ENCODE data around the gene SHOC2.

SHOC2 gene

DNA sequence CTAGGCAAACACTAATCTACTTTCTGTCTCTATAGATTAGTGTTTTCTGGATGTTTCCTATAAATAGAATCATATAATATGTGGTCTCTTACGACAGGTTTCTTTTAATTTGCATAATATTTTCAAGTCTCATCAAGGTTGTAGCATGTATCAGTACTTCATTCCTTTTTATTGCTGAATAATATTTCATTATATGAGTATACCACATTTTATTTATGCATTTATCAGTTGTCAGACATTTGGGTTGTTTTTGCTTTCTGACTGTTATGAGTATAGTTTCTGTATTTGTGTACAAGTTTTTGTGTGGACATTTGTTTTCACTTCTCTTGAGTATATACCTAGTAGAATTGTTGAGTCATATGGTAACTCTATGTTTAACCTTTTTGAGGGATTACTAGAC lies 48.2 kb downstream of the SHOC2 start:
- TF ChIP-seq, protein P1, sequence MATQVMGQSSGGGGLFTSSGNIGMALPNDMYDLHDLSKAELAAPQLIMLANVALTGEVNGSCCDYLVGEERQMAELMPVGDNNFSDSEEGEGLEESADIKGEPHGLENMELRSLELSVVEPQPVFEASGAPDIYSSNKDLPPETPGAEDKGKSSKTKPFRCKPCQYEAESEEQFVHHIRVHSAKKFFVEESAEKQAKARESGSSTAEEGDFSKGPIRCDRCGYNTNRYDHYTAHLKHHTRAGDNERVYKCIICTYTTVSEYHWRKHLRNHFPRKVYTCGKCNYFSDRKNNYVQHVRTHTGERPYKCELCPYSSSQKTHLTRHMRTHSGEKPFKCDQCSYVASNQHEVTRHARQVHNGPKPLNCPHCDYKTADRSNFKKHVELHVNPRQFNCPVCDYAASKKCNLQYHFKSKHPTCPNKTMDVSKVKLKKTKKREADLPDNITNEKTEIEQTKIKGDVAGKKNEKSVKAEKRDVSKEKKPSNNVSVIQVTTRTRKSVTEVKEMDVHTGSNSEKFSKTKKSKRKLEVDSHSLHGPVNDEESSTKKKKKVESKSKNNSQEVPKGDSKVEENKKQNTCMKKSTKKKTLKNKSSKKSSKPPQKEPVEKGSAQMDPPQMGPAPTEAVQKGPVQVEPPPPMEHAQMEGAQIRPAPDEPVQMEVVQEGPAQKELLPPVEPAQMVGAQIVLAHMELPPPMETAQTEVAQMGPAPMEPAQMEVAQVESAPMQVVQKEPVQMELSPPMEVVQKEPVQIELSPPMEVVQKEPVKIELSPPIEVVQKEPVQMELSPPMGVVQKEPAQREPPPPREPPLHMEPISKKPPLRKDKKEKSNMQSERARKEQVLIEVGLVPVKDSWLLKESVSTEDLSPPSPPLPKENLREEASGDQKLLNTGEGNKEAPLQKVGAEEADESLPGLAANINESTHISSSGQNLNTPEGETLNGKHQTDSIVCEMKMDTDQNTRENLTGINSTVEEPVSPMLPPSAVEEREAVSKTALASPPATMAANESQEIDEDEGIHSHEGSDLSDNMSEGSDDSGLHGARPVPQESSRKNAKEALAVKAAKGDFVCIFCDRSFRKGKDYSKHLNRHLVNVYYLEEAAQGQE (IDR thresholded peaks at IDR 0.05; ENCODE audit: low read depth) = no peak
- no peak for TF ChIP-seq RAD21 (IDR thresholded peaks at IDR 0.05; ENCODE audit: low read depth)
- no peak for TF ChIP-seq CREB1 (IDR thresholded peaks at IDR 0.05; ENCODE audit: low read depth)
- no peak for TF ChIP-seq ZBTB7A (IDR thresholded peaks at IDR 0.05; ENCODE audit: low read depth)
- no peak for TF ChIP-seq TAF1 (IDR thresholded peaks at IDR 0.05; ENCODE audit: low read depth)
- TF ChIP-seq CEBPB (IDR thresholded peaks at IDR 0.05) = no peak
- no peak for TF ChIP-seq EP300 (IDR thresholded peaks at IDR 0.05; ENCODE audit: borderline replicate concordance)
- TF ChIP-seq YY1 (IDR thresholded peaks at IDR 0.05; ENCODE audit: low read depth) = no peak
- TF ChIP-seq EGR1 (IDR thresholded peaks at IDR 0.05) = no peak
- TF ChIP-seq, protein P2, sequence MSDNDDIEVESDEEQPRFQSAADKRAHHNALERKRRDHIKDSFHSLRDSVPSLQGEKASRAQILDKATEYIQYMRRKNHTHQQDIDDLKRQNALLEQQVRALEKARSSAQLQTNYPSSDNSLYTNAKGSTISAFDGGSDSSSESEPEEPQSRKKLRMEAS (IDR thresholded peaks at IDR 0.05) = no peak
- no peak for TF ChIP-seq TCF12 (IDR thresholded peaks at IDR 0.05; ENCODE audit: low read depth)

DNA sequence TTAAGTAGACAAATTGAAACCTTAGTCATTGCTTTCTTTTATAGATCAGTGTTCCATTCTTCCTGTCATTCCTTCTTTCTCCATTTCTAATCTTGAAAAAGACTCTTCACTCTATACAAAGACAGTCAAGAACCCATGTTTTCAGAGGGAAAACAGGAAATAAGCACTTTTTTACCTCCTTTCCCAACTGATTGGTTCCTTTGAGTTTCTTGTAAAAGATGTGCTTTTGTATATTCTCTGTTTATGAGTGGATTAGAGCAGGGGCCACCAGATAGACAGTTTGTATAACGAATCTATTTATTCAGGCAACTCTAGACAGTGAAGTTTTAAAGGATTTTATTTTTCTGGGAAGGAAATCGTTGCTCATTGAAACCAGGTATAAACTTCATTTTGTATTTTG lies 49.8 kb downstream of the SHOC2 start:
- TF ChIP-seq CEBPB (IDR thresholded peaks at IDR 0.05) (no peak), EP300 (IDR thresholded peaks at IDR 0.05; ENCODE audit: borderline replicate concordance) (no peak), TEAD4 (IDR thresholded peaks at IDR 0.05) (no peak), ZBTB7A (IDR thresholded peaks at IDR 0.05; ENCODE audit: low read depth) (no peak), YY1 (IDR thresholded peaks at IDR 0.05; ENCODE audit: low read depth) (no peak), FOXM1 (IDR thresholded peaks at IDR 0.05; ENCODE audit: borderline replicate concordance, low read depth) (no peak), NFIC (IDR thresholded peaks at IDR 0.05) (no peak), EGR1 (IDR thresholded peaks at IDR 0.05) (no peak), CREB1 (IDR thresholded peaks at IDR 0.05; ENCODE audit: low read depth) (no peak), TAF1 (IDR thresholded peaks at IDR 0.05; ENCODE audit: low read depth) (no peak), TCF12 (IDR thresholded peaks at IDR 0.05; ENCODE audit: low read depth) (no peak), RAD21 (IDR thresholded peaks at IDR 0.05; ENCODE audit: low read depth) (no peak)
- TF ChIP-seq, protein P1 (IDR thresholded peaks at IDR 0.05; ENCODE audit: low read depth) = no peak
- TF ChIP-seq, protein P3, sequence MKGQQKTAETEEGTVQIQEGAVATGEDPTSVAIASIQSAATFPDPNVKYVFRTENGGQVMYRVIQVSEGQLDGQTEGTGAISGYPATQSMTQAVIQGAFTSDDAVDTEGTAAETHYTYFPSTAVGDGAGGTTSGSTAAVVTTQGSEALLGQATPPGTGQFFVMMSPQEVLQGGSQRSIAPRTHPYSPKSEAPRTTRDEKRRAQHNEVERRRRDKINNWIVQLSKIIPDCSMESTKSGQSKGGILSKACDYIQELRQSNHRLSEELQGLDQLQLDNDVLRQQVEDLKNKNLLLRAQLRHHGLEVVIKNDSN (IDR thresholded peaks at IDR 0.05) = no peak
- TF ChIP-seq, protein P2 (IDR thresholded peaks at IDR 0.05) = no peak

DNA sequence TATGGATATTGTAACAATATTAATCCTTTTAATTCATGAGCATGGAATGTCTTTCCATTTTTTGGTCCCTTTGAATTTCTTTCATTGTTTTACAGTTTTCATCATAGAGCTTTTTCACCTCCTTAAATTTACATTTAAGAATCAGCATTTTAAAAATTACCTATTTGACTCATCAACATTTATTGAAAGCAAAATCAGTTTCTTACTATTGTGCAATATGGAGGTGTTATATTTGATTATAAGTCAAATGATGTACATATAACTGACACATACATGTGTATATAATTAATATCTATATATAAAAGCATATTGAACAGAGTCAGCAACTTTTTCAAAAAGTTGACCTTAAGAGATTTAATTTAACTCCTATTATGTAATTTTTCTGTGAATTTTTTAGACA lies 52.2 kb downstream of the SHOC2 start:
- TF ChIP-seq EP300 (IDR thresholded peaks at IDR 0.05; ENCODE audit: borderline replicate concordance) = no peak
- no peak for TF ChIP-seq CEBPB (IDR thresholded peaks at IDR 0.05)
- TF ChIP-seq, protein P2 (IDR thresholded peaks at IDR 0.05) = no peak
- TF ChIP-seq YY1 (IDR thresholded peaks at IDR 0.05; ENCODE audit: low read depth) = no peak
- no peak for TF ChIP-seq ZBTB7A (IDR thresholded peaks at IDR 0.05; ENCODE audit: low read depth)
- no peak for TF ChIP-seq TAF1 (IDR thresholded peaks at IDR 0.05; ENCODE audit: low read depth)
- TF ChIP-seq EGR1 (IDR thresholded peaks at IDR 0.05) = no peak
- TF ChIP-seq, protein P3 (IDR thresholded peaks at IDR 0.05) = no peak
- no peak for TF ChIP-seq NFIC (IDR thresholded peaks at IDR 0.05)
- no peak for TF ChIP-seq RAD21 (IDR thresholded peaks at IDR 0.05; ENCODE audit: low read depth)
- no peak for TF ChIP-seq TEAD4 (IDR thresholded peaks at IDR 0.05)

DNA sequence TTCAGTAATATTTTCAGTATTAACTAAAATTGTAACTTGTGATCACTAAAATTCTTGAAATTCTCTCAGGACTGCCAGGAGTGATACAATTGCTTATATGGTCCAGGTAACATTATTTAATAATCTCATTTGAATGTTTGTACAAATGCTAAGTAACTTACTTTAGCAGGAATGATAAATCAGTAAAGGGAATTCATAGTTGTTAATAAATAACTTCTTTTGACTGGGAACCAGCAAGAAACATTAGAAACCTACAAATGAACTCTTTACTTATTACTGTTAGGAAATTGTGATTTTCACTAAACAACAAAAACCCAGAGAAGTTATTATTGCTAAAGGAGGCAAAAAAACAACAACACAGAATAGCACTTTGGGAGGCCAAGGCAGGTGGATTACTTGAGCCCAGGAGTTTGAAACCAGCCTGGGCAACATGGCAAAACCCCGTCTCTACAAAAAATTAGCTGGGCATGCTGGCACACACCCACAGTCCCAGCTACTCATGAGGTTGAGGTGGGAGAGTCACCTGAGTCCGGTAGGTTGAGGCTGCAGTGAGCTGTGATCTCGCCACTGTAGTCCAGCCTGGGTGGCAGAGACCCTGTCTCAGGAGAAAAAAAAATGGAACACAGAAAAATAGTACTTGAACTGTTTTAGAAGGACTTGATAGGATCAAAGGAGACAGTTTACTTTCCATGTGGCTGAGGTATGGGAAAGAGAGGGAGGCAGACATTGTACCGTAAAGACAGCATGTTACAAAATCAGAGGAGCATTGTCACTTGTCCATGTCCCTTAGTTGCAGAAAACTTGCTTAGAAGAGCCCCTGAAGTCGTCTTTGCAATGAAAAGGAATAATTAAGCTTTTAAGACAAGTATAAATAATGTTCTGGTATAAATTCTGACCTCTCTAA lies 53.1 kb downstream of the SHOC2 start:
- TF ChIP-seq, protein P3 (IDR thresholded peaks at IDR 0.05) = no peak
- TF ChIP-seq YY1 (IDR thresholded peaks at IDR 0.05; ENCODE audit: low read depth) (no peak), EGR1 (IDR thresholded peaks at IDR 0.05) (no peak), CEBPB (IDR thresholded peaks at IDR 0.05) (no peak), FOXM1 (IDR thresholded peaks at IDR 0.05; ENCODE audit: borderline replicate concordance, low read depth) (no peak), RAD21 (IDR thresholded peaks at IDR 0.05; ENCODE audit: low read depth) (no peak), EP300 (IDR thresholded peaks at IDR 0.05; ENCODE audit: borderline replicate concordance) (no peak), CREB1 (IDR thresholded peaks at IDR 0.05; ENCODE audit: low read depth) (no peak), NFIC (IDR thresholded peaks at IDR 0.05) (no peak), ZBTB7A (IDR thresholded peaks at IDR 0.05; ENCODE audit: low read depth) (no peak), TCF12 (IDR thresholded peaks at IDR 0.05; ENCODE audit: low read depth) (no peak), TAF1 (IDR thresholded peaks at IDR 0.05; ENCODE audit: low read depth) (no peak), TEAD4 (IDR thresholded peaks at IDR 0.05) (no peak)
- TF ChIP-seq, protein P2 (IDR thresholded peaks at IDR 0.05) = no peak
- TF ChIP-seq, protein P1 (IDR thresholded peaks at IDR 0.05; ENCODE audit: low read depth) = no peak

Data from Ishikawa (cell line).